ENCODE data around the gene GRIN3B.

DNA sequence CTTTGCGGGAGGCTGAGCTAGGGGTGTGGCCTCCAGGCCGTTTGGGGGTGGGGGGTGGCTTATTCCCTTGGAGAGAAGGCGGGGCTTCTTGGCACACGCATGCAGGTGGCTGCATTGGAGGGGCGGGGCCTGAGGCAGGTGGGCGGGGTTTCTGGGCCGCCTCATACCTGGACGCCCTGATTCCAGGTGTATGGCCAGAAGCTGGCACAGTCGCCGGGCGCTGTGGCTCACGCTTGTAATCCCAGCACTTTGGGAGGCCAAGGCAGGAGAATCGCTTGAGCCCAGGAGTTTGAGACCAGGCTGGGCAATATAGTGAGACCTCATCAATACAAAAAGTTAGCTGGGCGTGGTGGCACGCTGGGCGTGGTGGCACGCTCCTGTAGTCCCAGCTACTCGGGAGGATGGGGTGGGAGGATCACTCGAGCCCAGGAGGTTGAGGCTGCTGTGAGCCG, 47.5 kb downstream of the GRIN3B start:
- TF ChIP-seq, protein P1, sequence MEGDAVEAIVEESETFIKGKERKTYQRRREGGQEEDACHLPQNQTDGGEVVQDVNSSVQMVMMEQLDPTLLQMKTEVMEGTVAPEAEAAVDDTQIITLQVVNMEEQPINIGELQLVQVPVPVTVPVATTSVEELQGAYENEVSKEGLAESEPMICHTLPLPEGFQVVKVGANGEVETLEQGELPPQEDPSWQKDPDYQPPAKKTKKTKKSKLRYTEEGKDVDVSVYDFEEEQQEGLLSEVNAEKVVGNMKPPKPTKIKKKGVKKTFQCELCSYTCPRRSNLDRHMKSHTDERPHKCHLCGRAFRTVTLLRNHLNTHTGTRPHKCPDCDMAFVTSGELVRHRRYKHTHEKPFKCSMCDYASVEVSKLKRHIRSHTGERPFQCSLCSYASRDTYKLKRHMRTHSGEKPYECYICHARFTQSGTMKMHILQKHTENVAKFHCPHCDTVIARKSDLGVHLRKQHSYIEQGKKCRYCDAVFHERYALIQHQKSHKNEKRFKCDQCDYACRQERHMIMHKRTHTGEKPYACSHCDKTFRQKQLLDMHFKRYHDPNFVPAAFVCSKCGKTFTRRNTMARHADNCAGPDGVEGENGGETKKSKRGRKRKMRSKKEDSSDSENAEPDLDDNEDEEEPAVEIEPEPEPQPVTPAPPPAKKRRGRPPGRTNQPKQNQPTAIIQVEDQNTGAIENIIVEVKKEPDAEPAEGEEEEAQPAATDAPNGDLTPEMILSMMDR (conservative IDR thresholded peaks at IDR 0.05; ENCODE audit: low read depth, low read length), result no peak
- TF ChIP-seq POLR2A (IDR thresholded peaks at IDR 0.05; ENCODE audit: low read depth, low read length) (no peak), RAD21 (IDR thresholded peaks at IDR 0.05; ENCODE audit: low read length) (no peak), MAFK (IDR thresholded peaks at IDR 0.05; ENCODE audit: low read depth, low read length) (no peak), RCOR1 (IDR thresholded peaks at IDR 0.05; ENCODE audit: insufficient replicate concordance, low read length) (no peak), RFX5 (IDR thresholded peaks at IDR 0.05; ENCODE audit: low read depth, low read length) (no peak), FOS (IDR thresholded peaks at IDR 0.05; ENCODE audit: low read depth, low read length) (no peak), MXI1 (IDR thresholded peaks at IDR 0.05; ENCODE audit: borderline replicate concordance, low read depth, low read length) (no peak), SMC3 (IDR thresholded peaks at IDR 0.05; ENCODE audit: low read depth, low read length) (no peak), BHLHE40 (IDR thresholded peaks at IDR 0.05; ENCODE audit: low read depth, low read length) (no peak)
- TF ChIP-seq, protein P2, sequence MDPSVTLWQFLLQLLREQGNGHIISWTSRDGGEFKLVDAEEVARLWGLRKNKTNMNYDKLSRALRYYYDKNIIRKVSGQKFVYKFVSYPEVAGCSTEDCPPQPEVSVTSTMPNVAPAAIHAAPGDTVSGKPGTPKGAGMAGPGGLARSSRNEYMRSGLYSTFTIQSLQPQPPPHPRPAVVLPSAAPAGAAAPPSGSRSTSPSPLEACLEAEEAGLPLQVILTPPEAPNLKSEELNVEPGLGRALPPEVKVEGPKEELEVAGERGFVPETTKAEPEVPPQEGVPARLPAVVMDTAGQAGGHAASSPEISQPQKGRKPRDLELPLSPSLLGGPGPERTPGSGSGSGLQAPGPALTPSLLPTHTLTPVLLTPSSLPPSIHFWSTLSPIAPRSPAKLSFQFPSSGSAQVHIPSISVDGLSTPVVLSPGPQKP (IDR thresholded peaks at IDR 0.05; ENCODE audit: borderline replicate concordance, low read depth, low read length), result no peak
- TF ChIP-seq, protein P3, sequence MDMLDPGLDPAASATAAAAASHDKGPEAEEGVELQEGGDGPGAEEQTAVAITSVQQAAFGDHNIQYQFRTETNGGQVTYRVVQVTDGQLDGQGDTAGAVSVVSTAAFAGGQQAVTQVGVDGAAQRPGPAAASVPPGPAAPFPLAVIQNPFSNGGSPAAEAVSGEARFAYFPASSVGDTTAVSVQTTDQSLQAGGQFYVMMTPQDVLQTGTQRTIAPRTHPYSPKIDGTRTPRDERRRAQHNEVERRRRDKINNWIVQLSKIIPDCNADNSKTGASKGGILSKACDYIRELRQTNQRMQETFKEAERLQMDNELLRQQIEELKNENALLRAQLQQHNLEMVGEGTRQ (IDR thresholded peaks at IDR 0.05; ENCODE audit: low read depth, low read length), result no peak

Data from IMR-90 (cell line).